ENCODE results near the gene ADD3. TPM values are rescaled to one million over a fixed set of nuclear protein-coding genes. Genes with fewer than 3 reads are reported as not detected.

Gene ADD3
- total and polyA plus RNA-seq, 2 of the 13 experiments (the other 11 are each of a cell fraction or from before 2014, with no cell fraction given): 44.7 to 57.5 TPM

- intact Hi-C loops (cut with micrococcal nuclease; ENCODE audit: unreplicated experiment): loop anchor here (1.0 kb wide), 2 partner anchors 60 to 132 kb away; no protein-coding TSS in a partner anchor
- Histone ChIP-seq H3K4me1 (ENCODE audit: insufficient read depth, low read length) (peaks cover 33% of the 10 kb centered on the region), H2AFZ (ENCODE audit: low read length) (no peak overlapping the region), H3K4me2 (ENCODE audit: low read depth, low read length) (no peak overlapping the region), H4K20me1 (ENCODE audit: insufficient read depth, low read length) (peaks cover 5% of the 10 kb centered on the region; the same call in 1 of the 2 replicates), H3K36me3 (replicated peaks in 1 of 2; ENCODE audit: control insufficient read depth in 1 of 2, insufficient read depth in 2 of 2, low read length in 2 of 2) (no peaks in the 10 kb centered on the region; a peak in 1 of 5 replicates), H3K79me2 (ENCODE audit: insufficient read depth, low read length) (peaks cover 77% of the 10 kb centered on the region), H3K9ac (ENCODE audit: insufficient read depth, low read depth, low read length) (no peak overlapping the region), H3K4me3 (replicated peaks in 1 of 3; ENCODE audit: insufficient read depth in 1 of 3, low read depth in 2 of 3, low read length in 3 of 3) (no peak overlapping the region), H3K27me3 (ENCODE audit: control insufficient read depth in 1 of 2, insufficient read depth in 2 of 2, low read length in 2 of 2) (no peaks in the 10 kb centered on the region), H3K9me3 (ENCODE audit: low read length) (no peaks in the 10 kb centered on the region), H3K27ac (ENCODE audit: extremely low read length, insufficient read depth, low read length) (no peak overlapping the region)
- TF ChIP-seq ZNF326 (CRISPR knock-in tag; IDR thresholded peaks at IDR 0.05; ENCODE audit: borderline replicate concordance) (no peak), KIAA2018 (CRISPR knock-in tag; IDR thresholded peaks at IDR 0.05; ENCODE audit: borderline replicate concordance) (no peak), CENPBD1 (CRISPR knock-in tag; IDR thresholded peaks at IDR 0.05; ENCODE audit: borderline replicate concordance, low read depth) (no peak), FOXA1 (IDR thresholded peaks at IDR 0.05) (no peak), FOXA1 (CRISPR knock-in tag; IDR thresholded peaks at IDR 0.05) (0 out of 2 replicates have a peak, but pooled peaks have one; percentile 20), PPARG (CRISPR knock-in tag; conservative IDR thresholded peaks at IDR 0.05) (no peak), TFE3 (CRISPR knock-in tag; IDR thresholded peaks at IDR 0.05) (no peak), ZNF350 (CRISPR knock-in tag; IDR thresholded peaks at IDR 0.05; ENCODE audit: borderline replicate concordance, low read depth) (no peak), STAG1 (CRISPR knock-in tag; IDR thresholded peaks at IDR 0.05) (peak; percentile 81), RAD21 (CRISPR knock-in tag; IDR thresholded peaks at IDR 0.05) (0 out of 2 replicates have a peak, but pooled peaks have one; percentile 28), CTCF (CRISPR knock-in tag; IDR thresholded peaks at IDR 0.05) (peak; percentile 72), SMC3 (IDR thresholded peaks at IDR 0.05; ENCODE audit: low read length) (peak; percentile 34; the same call in 1 of the 2 replicates)
- FAIRE-seq: peak; percentile 28
- DNase-seq (ENCODE audit: low spot score): peak; percentile 44
- POLR2A ChIA-PET: interaction anchor here (0.5 kb wide), 1 partner anchor 120 kb away, joined by 3 read pairs; no protein-coding TSS in a partner anchor
- CTCF ChIA-PET (ENCODE audit: low intra/inter-chr PET ratio, low total read pairs): interaction anchor here (1.4 to 2.6 kb wide), 2 partner anchors 59 to 132 kb away, joined by 5 to 15 read pairs; no protein-coding TSS in a partner anchor
- in situ Hi-C loops (cut with HindIII; ENCODE audit: extremely low pct_ligation_motif_present, low pct_unique_long_range_greater_than_20kb): loop anchor here (25.0 kb wide), 1 partner anchor 129 kb away; no protein-coding TSS in a partner anchor
- ATAC-seq: peak; percentile 83
- no TSS peak for BruUV-seq (replicated peaks)
These were observed 8.3 kb downstream of the ADD3 start for GRCh38 chr10:110016039-110016438.

All from HepG2 (cell line).